ENCODE data around the gene OGDHL. TPM values are rescaled to one million over a fixed set of nuclear protein-coding genes. Genes with fewer than 3 reads are reported as not detected.

The OGDHL gene
- total RNA-seq, 1 donor from 2014 or later: 0.30 TPM

- ATAC-seq: no peak
These were observed 25.5 kb downstream of the OGDHL start for GRCh38 chr10:49736564-49737113.

GRCh38 chr10:49735848-49736563, 26.1 kb downstream of the OGDHL start:
- DNase-seq (no peak), ATAC-seq (no peak)
- TF ChIP-seq CTCF (IDR thresholded peaks at IDR 0.05): no peak
- Histone ChIP-seq H3K27me3 (ENCODE audit: low read depth) (no peaks in the 10 kb centered on the region), H3K4me3 (no peak overlapping the region), H3K9me3 (no peaks in the 10 kb centered on the region), H3K36me3 (no peaks in the 10 kb centered on the region), H3K27ac (no peak overlapping the region), H3K4me1 (no peaks in the 10 kb centered on the region)
- intact Hi-C loops (cut with DNase I): no loop called here

More at GRCh38 chr10:49736564-49737113, 25.5 kb downstream of the OGDHL start:
- intact Hi-C loops (cut with DNase I): no loop called here
- H3K4me3 ChIP-seq: no peak overlapping the region
- H3K36me3 ChIP-seq: no peaks in the 10 kb centered on the region
- H3K27me3 ChIP-seq (ENCODE audit: low read depth): no peaks in the 10 kb centered on the region
- DNase-seq: no peak
- no peaks in the 10 kb centered on the region for H3K4me1 ChIP-seq
- H3K27ac ChIP-seq: no peak overlapping the region
- no peak for TF ChIP-seq CTCF (IDR thresholded peaks at IDR 0.05)
- no peaks in the 10 kb centered on the region for H3K9me3 ChIP-seq

GRCh38 chr10:49735161-49735560, 27.0 kb downstream of the OGDHL start:
- ATAC-seq (no peak), DNase-seq (no peak)
- intact Hi-C loops (cut with DNase I): no loop called here
- Histone ChIP-seq H3K27ac (no peak overlapping the region), H3K4me3 (no peak overlapping the region), H3K4me1 (no peaks in the 10 kb centered on the region), H3K27me3 (ENCODE audit: low read depth) (no peaks in the 10 kb centered on the region), H3K9me3 (no peaks in the 10 kb centered on the region), H3K36me3 (no peaks in the 10 kb centered on the region)
- TF ChIP-seq CTCF (IDR thresholded peaks at IDR 0.05): no peak

- DNase-seq (no peak), ATAC-seq (no peak)
- no peaks in the 10 kb centered on the region for H3K36me3 ChIP-seq
- H3K9me3 ChIP-seq: no peaks in the 10 kb centered on the region
- intact Hi-C loops (cut with DNase I): no loop called here
- TF ChIP-seq CTCF (IDR thresholded peaks at IDR 0.05): no peak
- H3K4me1 ChIP-seq: no peaks in the 10 kb centered on the region
- no peak overlapping the region for H3K4me3 ChIP-seq
- no peaks in the 10 kb centered on the region for H3K27me3 ChIP-seq (ENCODE audit: low read depth)
- no peak overlapping the region for H3K27ac ChIP-seq
These were observed 27.4 kb downstream of the OGDHL start for GRCh38 chr10:49734676-49735075.

GRCh38 chr10:49733866-49734265, 28.3 kb downstream of the OGDHL start:
- no peak overlapping the region for H3K4me3 ChIP-seq
- no peaks in the 10 kb centered on the region for H3K9me3 ChIP-seq
- no peaks in the 10 kb centered on the region for H3K36me3 ChIP-seq
- no peak for TF ChIP-seq CTCF (IDR thresholded peaks at IDR 0.05)
- no peak overlapping the region for H3K27ac ChIP-seq
- no peaks in the 10 kb centered on the region for H3K27me3 ChIP-seq (ENCODE audit: low read depth)
- intact Hi-C loops (cut with DNase I): no loop called here
- no peaks in the 10 kb centered on the region for H3K4me1 ChIP-seq
- ATAC-seq (no peak), DNase-seq (no peak)

All from lower lobe of right lung (tissue), 2 donors.